IPS DF 6.9 (cell line): ENCODE measurements around the gene NTNG2.
"Not testable (repeated sequence)": the region's sequence is repeated elsewhere in the genome, so short reads cannot be mapped to it uniquely, and the experiment has no call there.

Experiments
- DNase-seq: peaks from one replicate; pipeline ENCODE4 v3.0.0-alpha.2; 2013; ENCODE audit warnings: low read depth, low spot score
- H3K27ac ChIP-seq: one replicate; pipeline ENCODE4 v1.5.1; 2013; ENCODE audit warnings: low read length, control low read depth
- H3K27me3 ChIP-seq: 2 replicates; pipeline ENCODE4 v1.6.1; 2013; ENCODE audit warnings: mild to moderate bottlenecking, low read length; ENCODE audit not compliant: control insufficient read depth, insufficient read depth
- H3K36me3 ChIP-seq: 2 replicates; pipeline ENCODE4 v1.6.1; 2013; ENCODE audit warnings: low read length; ENCODE audit not compliant: control insufficient read depth, insufficient read depth
- H3K4me1 ChIP-seq: 2 replicates; pipeline ENCODE4 v1.6.1; 2013; ENCODE audit warnings: low read length; ENCODE audit not compliant: control insufficient read depth, insufficient read depth
- H3K4me3 ChIP-seq: 2 replicates; pipeline ENCODE4 v1.5.1; 2013; ENCODE audit warnings: mild to moderate bottlenecking, low read length
- H3K9me3 ChIP-seq: 2 replicates; pipeline ENCODE4 v1.6.1; 2013; ENCODE audit warnings: low read length, inconsistent platforms; ENCODE audit not compliant: control insufficient read depth, insufficient read depth
- WGBS: extraction: QIAGEN DNeasy Blood & Tissue Kit; methylation state at CpG from one replicate; pipeline ENCODE4 v1.1.7; 2013; ENCODE audit warnings: mixed read lengths, missing lambda C conversion rate; ENCODE audit not compliant: insufficient read length, insufficient coverage; 5-methylcytosine and 5-hydroxymethylcytosine counted together

The NTNG2 gene

DNA sequence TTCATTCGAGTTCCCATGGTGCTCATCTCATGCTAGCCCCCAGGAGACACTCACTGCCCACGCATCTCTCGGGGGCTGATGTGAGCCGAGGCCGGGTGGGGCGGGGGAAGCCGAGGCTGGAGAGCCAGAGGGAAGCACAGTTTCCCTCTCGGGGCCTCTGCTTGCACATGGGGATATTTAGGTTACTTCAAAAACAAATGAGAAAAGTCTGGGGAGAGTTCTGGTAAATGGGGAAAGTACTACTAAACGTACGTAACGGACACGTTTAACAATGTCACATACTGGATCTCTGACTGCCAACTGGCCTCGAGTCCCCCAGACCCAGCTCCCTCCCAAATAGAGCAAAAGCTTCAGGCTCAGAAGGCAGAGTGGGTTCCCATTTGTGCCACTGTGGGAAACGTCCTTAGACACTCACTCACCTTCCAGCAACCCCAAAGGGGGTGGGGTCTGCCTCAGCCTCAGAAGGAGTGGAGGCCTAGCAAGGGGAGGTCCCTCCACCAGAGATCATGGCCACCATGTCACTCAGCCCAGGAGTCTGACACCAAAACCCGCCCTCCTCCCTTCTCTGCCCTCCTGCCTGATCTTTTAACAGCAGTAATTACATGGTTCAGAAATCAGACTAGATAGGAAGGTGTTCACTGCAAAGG is 33.8 kb upstream of the NTNG2 start:
- H3K27me3 ChIP-seq = no peaks in the 10 kb centered on the region
- H3K9me3 ChIP-seq = no peaks in the 10 kb centered on the region
- no peak overlapping the region for H3K27ac ChIP-seq
- H3K4me1 ChIP-seq = peaks cover 8% of the 10 kb centered on the region
- WGBS = no CpG with 5 or more reads among the region's 15 CpGs
- no peak for DNase-seq
- H3K36me3 ChIP-seq = no peaks in the 10 kb centered on the region
- H3K4me3 ChIP-seq = no peak overlapping the region

DNA sequence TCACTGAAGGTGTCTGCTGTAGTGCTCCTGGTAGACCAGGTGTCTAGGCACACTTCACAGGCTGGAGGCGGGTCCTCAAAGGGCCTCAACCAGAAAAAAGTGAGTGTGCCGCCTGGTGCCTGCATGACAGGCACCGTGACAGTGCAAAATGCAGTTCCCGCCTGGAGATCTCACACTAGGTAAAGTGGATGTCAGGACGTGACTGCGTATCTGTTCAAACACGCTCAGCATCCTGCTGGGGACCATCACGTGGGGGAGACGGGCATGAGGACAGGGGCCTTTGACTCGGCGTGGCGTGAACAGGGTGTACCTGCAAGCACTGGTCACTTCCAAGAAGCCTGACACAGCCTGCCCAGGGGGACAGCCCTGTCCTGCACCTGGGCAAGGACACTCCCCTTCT is 32.3 kb upstream of the NTNG2 start:
- Histone ChIP-seq H3K4me1 (peaks cover 8% of the 10 kb centered on the region), H3K9me3 (no peaks in the 10 kb centered on the region), H3K4me3 (no peak overlapping the region), H3K27me3 (no peaks in the 10 kb centered on the region), H3K36me3 (no peaks in the 10 kb centered on the region), H3K27ac (no peak overlapping the region)
- DNase-seq = no peak
- no CpG with 5 or more reads among the region's 12 CpGs for WGBS

- not testable (repeated sequence) for H3K27ac ChIP-seq, H3K27me3 ChIP-seq, H3K36me3 ChIP-seq, H3K9me3 ChIP-seq, H3K4me3 ChIP-seq, DNase-seq, H3K4me1 ChIP-seq
- WGBS = no CpG with 5 or more reads among the region's 5 CpGs
Observed at GRCh38 chr9:132134085-132134484, 27.8 kb upstream of the NTNG2 start.

- H3K27ac ChIP-seq = no peak overlapping the region
- WGBS = no CpG with 5 or more reads among the region's 5 CpGs
- no peak for DNase-seq
- H3K27me3 ChIP-seq = no peaks in the 10 kb centered on the region
- H3K4me3 ChIP-seq = no peak overlapping the region
- H3K36me3 ChIP-seq = no peaks in the 10 kb centered on the region
- no peaks in the 10 kb centered on the region for H3K9me3 ChIP-seq
- peaks cover 8% of the 10 kb centered on the region for H3K4me1 ChIP-seq
Observed at GRCh38 chr9:132135456-132135855, 26.4 kb upstream of the NTNG2 start.

DNA sequence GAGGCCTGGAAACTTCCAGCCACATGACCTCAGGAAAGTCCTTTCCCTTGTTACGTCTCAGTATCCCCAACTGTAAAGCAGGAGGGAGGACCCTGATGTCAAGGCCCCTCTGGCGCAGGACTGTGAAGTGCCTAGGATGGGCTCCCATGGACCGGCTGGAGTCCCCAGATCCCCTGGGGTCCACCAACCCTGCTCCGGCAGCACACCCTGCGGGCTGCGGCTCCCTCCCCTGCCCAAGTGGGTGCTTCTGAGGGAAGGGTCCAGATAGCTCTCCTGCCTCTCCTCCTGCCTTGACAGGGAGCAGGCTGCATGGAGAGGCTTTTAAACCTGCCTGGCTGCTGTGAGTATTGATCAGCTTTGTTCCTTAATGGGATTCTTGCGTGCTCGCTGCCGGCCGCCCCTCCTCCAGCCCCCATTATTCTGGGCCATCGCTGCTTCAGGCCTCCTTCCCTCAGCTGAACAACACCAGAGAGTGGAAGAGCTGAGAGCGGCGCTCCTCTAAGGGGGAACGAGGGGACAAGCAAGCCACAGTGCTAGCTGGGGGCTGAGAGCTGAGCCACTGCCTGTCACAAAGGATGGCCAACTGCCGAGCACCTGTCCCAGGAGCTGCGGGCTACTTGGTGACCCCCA is 25.6 kb upstream of the NTNG2 start:
- no peaks in the 10 kb centered on the region for H3K27me3 ChIP-seq
- H3K36me3 ChIP-seq = no peaks in the 10 kb centered on the region
- no peak for DNase-seq
- no CpG with 5 or more reads among the region's 16 CpGs for WGBS
- no peak overlapping the region for H3K4me3 ChIP-seq
- H3K9me3 ChIP-seq = no peaks in the 10 kb centered on the region
- H3K4me1 ChIP-seq = peaks cover 8% of the 10 kb centered on the region
- H3K27ac ChIP-seq = no peak overlapping the region

GRCh38 chr9:132141344-132141947 is 20.4 kb upstream of the NTNG2 start:
- Histone ChIP-seq H3K9me3 (no peaks in the 10 kb centered on the region), H3K4me3 (peak overlapping the region; percentile 30; the same call in 1 of the 2 replicates), H3K4me1 (peaks cover 7% of the 10 kb centered on the region), H3K27ac (no peak overlapping the region), H3K36me3 (no peaks in the 10 kb centered on the region), H3K27me3 (no peaks in the 10 kb centered on the region)
- no peak for DNase-seq
- no CpG with 5 or more reads among the region's 24 CpGs for WGBS

- no peak overlapping the region for H3K27ac ChIP-seq
- no peak overlapping the region; the same call in 1 of the 2 replicates for H3K4me3 ChIP-seq
- no CpG with 5 or more reads among the region's 12 CpGs for WGBS
- DNase-seq = no peak
- H3K9me3 ChIP-seq = no peaks in the 10 kb centered on the region
- no peaks in the 10 kb centered on the region for H3K36me3 ChIP-seq
- no peaks in the 10 kb centered on the region for H3K27me3 ChIP-seq
- H3K4me1 ChIP-seq = peaks cover 3% of the 10 kb centered on the region; the same call in 1 of the 2 replicates
Observed at GRCh38 chr9:132141948-132142594, 19.8 kb upstream of the NTNG2 start.

GRCh38 chr9:132142924-132143323 is 18.9 kb upstream of the NTNG2 start:
- Histone ChIP-seq H3K27ac (no peak overlapping the region), H3K4me1 (peaks cover 3% of the 10 kb centered on the region; the same call in 1 of the 2 replicates), H3K36me3 (no peaks in the 10 kb centered on the region), H3K9me3 (no peaks in the 10 kb centered on the region), H3K27me3 (no peaks in the 10 kb centered on the region), H3K4me3 (no peak overlapping the region)
- no peak for DNase-seq
- no CpG with 5 or more reads among the region's 9 CpGs for WGBS

- Histone ChIP-seq H3K27ac (no peak overlapping the region), H3K27me3 (no peaks in the 10 kb centered on the region), H3K4me3 (no peak overlapping the region), H3K4me1 (peaks cover 3% of the 10 kb centered on the region; the same call in 1 of the 2 replicates), H3K9me3 (no peaks in the 10 kb centered on the region), H3K36me3 (no peaks in the 10 kb centered on the region)
- no peak for DNase-seq
- no CpG with 5 or more reads among the region's 6 CpGs for WGBS
Observed at GRCh38 chr9:132143359-132143758, 18.5 kb upstream of the NTNG2 start.

GRCh38 chr9:132144708-132145365 is 17.0 kb upstream of the NTNG2 start:
- H3K27me3 ChIP-seq = no peaks in the 10 kb centered on the region
- no peak overlapping the region for H3K27ac ChIP-seq
- H3K4me3 ChIP-seq = no peak overlapping the region
- WGBS = no CpG with 5 or more reads among the region's 10 CpGs
- no peaks in the 10 kb centered on the region for H3K9me3 ChIP-seq
- DNase-seq = no peak
- no peaks in the 10 kb centered on the region for H3K36me3 ChIP-seq
- H3K4me1 ChIP-seq = peaks cover 3% of the 10 kb centered on the region; the same call in 1 of the 2 replicates
